ENCODE results near the gene FAM78A. TPM values are rescaled to one million over a fixed set of nuclear protein-coding genes. Genes with fewer than 3 reads are reported as not detected.

Gene FAM78A
- total and polyA plus RNA-seq, 10 donors = 17.0 to 40.3 (median 28.5) TPM

GRCh38 chr9:131240047-131240921 is 36.0 kb downstream of the FAM78A start:
- no peak for DNase-seq
- no peak for TF ChIP-seq POLR2A (IDR thresholded peaks at IDR 0.05)
- TF ChIP-seq CTCF (IDR thresholded peaks at IDR 0.05 in 8 of 11, conservative IDR thresholded peaks at IDR 0.05 in 3 of 11) = no peak
- TF ChIP-seq POLR2AphosphoS5 (IDR thresholded peaks at IDR 0.05) = no peak
- peaks cover 7 to 49% (median 30%) of the 10 kb centered on the region in 6 donors for H3K4me1 ChIP-seq
- intact Hi-C loops (cut with DNase I; ENCODE audit: low total_unique reads) = no loop called here
- WGBS, 5 donors = 65 to 70% (median 67%) methylated on average over 22 of the region's 22 CpGs
- no peak overlapping the region for H3K27ac ChIP-seq
- no peak overlapping the region for H3K4me3 ChIP-seq
- H3K36me3 ChIP-seq = peaks cover 0 to 13% (median 4%) of the 10 kb centered on the region in 6 donors
- H3K9me3 ChIP-seq = peaks cover 0 to 5% (median 0%) of the 10 kb centered on the region in 8 donors
- H3K27me3 ChIP-seq (replicated peaks in 1 of 7) = no peaks in the 10 kb centered on the region

- Histone ChIP-seq H3K36me3 (peaks cover 0 to 22% (median 12%) of the 10 kb centered on the region in 6 donors), H3K4me3 (no peak overlapping the region), H3K4me1 (peaks cover 7 to 58% (median 36%) of the 10 kb centered on the region in 6 donors), H3K9me3 (peaks cover 0 to 5% (median 0%) of the 10 kb centered on the region in 8 donors), H3K27me3 (replicated peaks in 1 of 7) (no peaks in the 10 kb centered on the region), H3K27ac (peak overlapping the region in 1 of 8 donors; percentile 83)
- TF ChIP-seq POLR2AphosphoS5 (IDR thresholded peaks at IDR 0.05) = peak in 1 of 3 donors; percentile 12
- no peak for TF ChIP-seq POLR2A (IDR thresholded peaks at IDR 0.05)
- WGBS, 5 donors = 66 to 78% (median 68%) methylated on average over 17 to 23 of the region's 23 CpGs
- intact Hi-C loops (cut with DNase I; ENCODE audit: low total_unique reads) = loop anchor here (10.0 kb wide), 1 partner anchor 45 kb away; the partner anchor contains the start of gene PLPP7
- DNase-seq = no peak
Measured at GRCh38 chr9:131239161-131239975, 36.9 kb downstream of the FAM78A start.

DNA sequence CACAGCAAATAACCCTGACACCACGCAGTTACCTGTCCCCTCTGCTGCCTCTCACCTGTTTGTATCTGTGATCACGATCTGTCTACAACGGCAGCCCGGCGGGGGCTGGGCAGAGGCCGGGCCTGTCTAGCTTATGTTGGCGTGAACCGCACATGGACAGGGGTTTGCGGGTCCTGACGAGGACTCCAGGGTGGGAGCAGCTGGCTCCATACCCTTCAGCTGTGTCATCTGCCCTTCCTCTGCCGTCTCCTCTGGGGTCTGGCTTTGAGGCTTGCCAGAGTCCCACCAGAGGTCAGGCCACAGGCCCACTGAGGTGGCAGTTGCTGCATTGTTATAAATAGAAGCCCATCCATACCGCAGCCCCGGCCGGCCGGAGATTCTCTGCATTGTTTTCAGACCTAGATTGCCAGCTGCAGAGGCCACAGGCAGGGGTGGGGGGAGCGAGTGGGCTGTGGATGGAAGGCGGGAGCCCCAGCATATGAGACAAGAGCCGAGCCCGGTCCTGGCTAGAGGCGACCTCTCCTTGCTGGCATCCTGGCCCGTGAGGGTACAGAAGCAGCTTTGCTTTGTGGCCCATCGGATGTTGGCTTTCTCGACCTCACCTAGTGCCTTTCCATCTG is 37.8 kb downstream of the FAM78A start:
- peaks cover 0 to 31% (median 21%) of the 10 kb centered on the region in 6 donors for H3K36me3 ChIP-seq
- TF ChIP-seq POLR2A (IDR thresholded peaks at IDR 0.05) = no peak
- peak in 2 of 3 donors; percentile 25 to 56 for TF ChIP-seq POLR2AphosphoS5 (IDR thresholded peaks at IDR 0.05)
- no peak for TF ChIP-seq CTCF (IDR thresholded peaks at IDR 0.05 in 8 of 11, conservative IDR thresholded peaks at IDR 0.05 in 3 of 11)
- H3K9me3 ChIP-seq = peaks cover 0 to 5% (median 0%) of the 10 kb centered on the region in 8 donors
- no peaks in the 10 kb centered on the region for H3K27me3 ChIP-seq (replicated peaks in 1 of 7)
- peak overlapping the region; percentile 73 to 88 (median 83) for H3K27ac ChIP-seq
- peak; percentile 86 for DNase-seq
- 18 to 43% (median 24%) methylated on average over 13 to 23 of the region's 23 CpGs for WGBS, 5 donors
- H3K4me1 ChIP-seq = peaks cover 7 to 66% (median 39%) of the 10 kb centered on the region in 6 donors
- H3K4me3 ChIP-seq = peak overlapping the region in 6 of 8 donors; percentile 5 to 47 (median 11)
- intact Hi-C loops (cut with DNase I; ENCODE audit: low total_unique reads) = loop anchor here (10.0 kb wide), 1 partner anchor 46 kb away; the partner anchor contains the start of gene PLPP7

DNA sequence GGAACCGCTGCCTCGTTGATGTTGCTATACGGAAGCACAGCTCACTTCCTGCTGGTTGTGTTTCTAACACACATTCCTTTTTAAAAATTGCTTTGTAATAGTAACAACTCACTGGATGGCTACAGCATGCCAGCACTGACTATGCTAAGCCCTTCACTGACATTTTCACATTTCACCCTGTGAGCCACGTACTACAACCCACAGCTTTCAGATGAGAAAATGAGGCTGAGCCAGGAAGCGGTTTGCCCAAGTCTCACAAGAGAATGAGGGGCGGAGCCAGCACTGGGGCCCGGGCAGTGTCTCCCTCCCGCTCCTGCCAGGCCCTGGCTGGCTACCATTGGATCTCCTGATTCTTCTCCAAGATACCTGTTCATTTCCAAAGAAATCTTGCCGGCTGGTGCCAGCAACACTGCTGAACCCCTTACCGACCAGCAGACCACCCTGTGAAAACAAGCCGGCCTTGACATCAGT is 38.3 kb downstream of the FAM78A start:
- Histone ChIP-seq H3K27me3 (replicated peaks in 1 of 7) (no peaks in the 10 kb centered on the region), H3K27ac (peak overlapping the region; percentile 73 to 88 (median 83)), H3K36me3 (peaks cover 0 to 36% (median 26%) of the 10 kb centered on the region in 6 donors), H3K4me3 (peak overlapping the region in 6 of 8 donors; percentile 5 to 47 (median 11)), H3K4me1 (peaks cover 7 to 70% (median 39%) of the 10 kb centered on the region in 6 donors), H3K9me3 (peaks cover 0 to 3% (median 0%) of the 10 kb centered on the region in 8 donors)
- 2 to 14% (median 9%) methylated on average over 11 of the region's 11 CpGs for WGBS, 5 donors
- TF ChIP-seq CTCF (IDR thresholded peaks at IDR 0.05 in 8 of 11, conservative IDR thresholded peaks at IDR 0.05 in 3 of 11) (no peak), POLR2AphosphoS5 (IDR thresholded peaks at IDR 0.05) (peak; percentile 68 to 93 (median 78))
- intact Hi-C loops (cut with DNase I; ENCODE audit: low total_unique reads) = loop anchor here (10.0 kb wide), 1 partner anchor 47 kb away; the partner anchor contains the start of gene PLPP7
- DNase-seq = peak; percentile 95

Data from spleen (tissue), 11 donors.